Trophoblast cell (in vitro differentiated cells and primary cell): Measurements from ENCODE around the gene SORL1.

Source experiments
- DNase-seq, 2 donors: peaks; one replicate each; pipeline ENCODE4 v3.0.0-alpha.2; 2016
- H2AFZ ChIP-seq: 2 replicates; pipeline ENCODE4 v1.6.1; 2013; ENCODE audit warnings: low read length, moderate library complexity, mild to moderate bottlenecking; ENCODE audit not compliant: insufficient read depth, poor library complexity
- H2AK5ac ChIP-seq: 2 replicates; pipeline ENCODE4 v1.6.1; 2013; ENCODE audit warnings: mild to moderate bottlenecking, low read length
- H2BK120ac ChIP-seq: 2 replicates; pipeline ENCODE4 v1.6.1; 2013; ENCODE audit warnings: low read length, mild to moderate bottlenecking, moderate library complexity; ENCODE audit not compliant: insufficient read depth, poor library complexity
- H2BK12ac ChIP-seq: 2 replicates; pipeline ENCODE4 v1.6.1; 2013; ENCODE audit warnings: mild to moderate bottlenecking, low read length, moderate library complexity
- H2BK5ac ChIP-seq: 2 replicates; pipeline ENCODE4 v1.6.1; 2013; ENCODE audit warnings: low read length, low read depth, moderate library complexity, mild to moderate bottlenecking; ENCODE audit not compliant: poor library complexity
- H3K14ac ChIP-seq: 2 replicates; pipeline ENCODE4 v1.6.1; 2013; ENCODE audit warnings: mild to moderate bottlenecking, low read length
- H3K18ac ChIP-seq: 2 replicates; pipeline ENCODE4 v1.6.1; 2013; ENCODE audit warnings: mild to moderate bottlenecking, low read length
- H3K23ac ChIP-seq: 2 replicates; pipeline ENCODE4 v1.6.1; 2013; ENCODE audit warnings: low read length
- H3K27ac ChIP-seq: 2 replicates; pipeline ENCODE4 v1.5.1; 2013; ENCODE audit warnings: low read depth, mild to moderate bottlenecking, inconsistent platforms, low read length, moderate library complexity
- H3K27me3 ChIP-seq: 2 replicates; pipeline ENCODE4 v1.6.1; 2013; ENCODE audit warnings: inconsistent platforms, mild to moderate bottlenecking, low read length, moderate library complexity; ENCODE audit not compliant: insufficient read depth
- H3K36me3 ChIP-seq, 2 experiments: 1 replicate in 1 of 2; 2 replicates in 1 of 2; pipeline ENCODE4 v1.6.1; 2013; ENCODE audit warnings: low read length in 2 of 2, mild to moderate bottlenecking in 2 of 2, moderate library complexity in 1 of 2; ENCODE audit not compliant: insufficient read depth in 2 of 2, control insufficient read depth in 1 of 2
- H3K4ac ChIP-seq: 2 replicates; pipeline ENCODE4 v1.6.1; 2013; ENCODE audit warnings: low read depth, mild to moderate bottlenecking, low read length, moderate library complexity
- H3K4me1 ChIP-seq, 2 experiments: 1 replicate in 1 of 2; 2 replicates in 1 of 2; pipeline ENCODE4 v1.6.1; 2013; ENCODE audit warnings: low read length in 2 of 2, mild to moderate bottlenecking in 2 of 2, moderate library complexity in 1 of 2; ENCODE audit not compliant: insufficient read depth in 2 of 2, control insufficient read depth in 1 of 2
- H3K4me2 ChIP-seq: 2 replicates; pipeline ENCODE4 v1.6.1; 2013; ENCODE audit warnings: inconsistent platforms, mild to moderate bottlenecking, low read length, moderate library complexity
- H3K4me3 ChIP-seq: 2 replicates; pipeline ENCODE4 v1.5.1; 2013; ENCODE audit warnings: mild to moderate bottlenecking, low read depth, low read length, inconsistent platforms
- H3K79me1 ChIP-seq: one replicate; pipeline ENCODE4 v1.6.1; 2013; ENCODE audit warnings: low read length
- H3K79me2 ChIP-seq: 2 replicates; pipeline ENCODE4 v1.6.1; 2013; ENCODE audit warnings: low read length, mild to moderate bottlenecking; ENCODE audit not compliant: control insufficient read depth, insufficient read depth, poor library complexity
- H3K9ac ChIP-seq: 2 replicates; pipeline ENCODE4 v1.6.1; 2013; ENCODE audit warnings: mild to moderate bottlenecking, low read length
- H3K9me3 ChIP-seq: 2 replicates; pipeline ENCODE4 v1.6.1; 2013; ENCODE audit warnings: low read depth, mild to moderate bottlenecking, control low read depth, inconsistent platforms, low read length; ENCODE audit not compliant: insufficient read depth
- H4K12ac ChIP-seq: 2 replicates; pipeline ENCODE4 v1.6.1; 2013; ENCODE audit warnings: low read depth, mild to moderate bottlenecking, low read length, moderate library complexity
- H4K8ac ChIP-seq: 2 replicates; pipeline ENCODE4 v1.6.1; 2013; ENCODE audit warnings: low read depth, mild to moderate bottlenecking, low read length, moderate library complexity
- H4K91ac ChIP-seq: one replicate; pipeline ENCODE4 v1.6.1; 2013; ENCODE audit warnings: low read depth, mild to moderate bottlenecking, low read length, moderate library complexity
- WGBS: extraction: QIAGEN DNeasy Blood & Tissue Kit; methylation state at CpG from one replicate; pipeline ENCODE4 v1.1.7; 2013; ENCODE audit warnings: missing lambda C conversion rate; ENCODE audit not compliant: insufficient read length, insufficient coverage; ENCODE audit errors: extremely low coverage; 5-methylcytosine and 5-hydroxymethylcytosine counted together

Gene SORL1

DNA sequence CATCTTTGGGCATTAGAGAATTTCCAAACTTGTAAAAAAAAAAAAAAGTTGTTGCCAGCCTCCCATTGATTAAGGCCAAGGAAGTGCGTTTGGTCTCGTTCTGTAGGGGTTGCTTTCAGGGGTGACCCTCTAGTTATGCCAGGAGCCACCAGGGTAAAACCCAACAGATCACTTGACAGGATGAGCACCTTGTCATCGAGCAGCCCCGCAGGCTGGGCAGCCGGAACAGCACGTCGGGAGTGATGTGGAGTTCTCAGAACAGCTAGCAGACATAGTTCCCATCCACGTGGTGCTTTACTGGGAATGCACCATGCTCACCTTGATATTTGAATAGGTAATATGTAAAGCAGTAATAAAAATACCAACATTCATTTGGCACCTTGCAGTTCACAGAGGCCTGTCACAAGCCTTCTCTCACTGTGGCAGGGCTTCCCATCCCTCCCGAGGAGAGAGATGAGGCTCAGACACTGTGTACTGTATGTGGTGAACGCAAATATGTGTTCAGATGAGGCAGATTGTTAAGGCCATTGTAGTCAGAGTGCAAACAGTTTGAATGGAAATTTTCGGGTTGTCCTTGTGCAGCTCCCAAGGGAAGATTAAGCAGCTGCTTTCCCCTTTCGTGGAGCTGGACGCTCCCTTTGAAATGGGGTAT is 71.6 kb downstream of the SORL1 start:
- no peak overlapping the region for H3K9ac ChIP-seq
- peaks cover 2% of the 10 kb centered on the region in 2 experiments for H3K36me3 ChIP-seq
- no peak overlapping the region for H3K4me2 ChIP-seq
- no peak overlapping the region for H3K23ac ChIP-seq
- H3K4ac ChIP-seq: no peak overlapping the region
- H3K27ac ChIP-seq: no peak overlapping the region
- no peak overlapping the region for H3K18ac ChIP-seq
- H3K4me3 ChIP-seq: no peak overlapping the region
- H3K79me1 ChIP-seq: no peaks in the 10 kb centered on the region
- H2BK5ac ChIP-seq: no peak overlapping the region
- peaks cover 3% of the 10 kb centered on the region for H3K9me3 ChIP-seq
- H4K8ac ChIP-seq: no peak overlapping the region
- no peak overlapping the region for H4K12ac ChIP-seq
- DNase-seq: no peak
- no peak overlapping the region for H4K91ac ChIP-seq
- WGBS: no CpG with 5 or more reads among the region's 13 CpGs
- H2BK12ac ChIP-seq: no peak overlapping the region
- no peaks in the 10 kb centered on the region for H3K4me1 ChIP-seq
- H2AFZ ChIP-seq: no peak overlapping the region
- no peaks in the 10 kb centered on the region for H3K79me2 ChIP-seq
- H2BK120ac ChIP-seq: no peak overlapping the region
- H3K27me3 ChIP-seq: no peaks in the 10 kb centered on the region
- H2AK5ac ChIP-seq: no peak overlapping the region
- H3K14ac ChIP-seq: no peak overlapping the region

DNA sequence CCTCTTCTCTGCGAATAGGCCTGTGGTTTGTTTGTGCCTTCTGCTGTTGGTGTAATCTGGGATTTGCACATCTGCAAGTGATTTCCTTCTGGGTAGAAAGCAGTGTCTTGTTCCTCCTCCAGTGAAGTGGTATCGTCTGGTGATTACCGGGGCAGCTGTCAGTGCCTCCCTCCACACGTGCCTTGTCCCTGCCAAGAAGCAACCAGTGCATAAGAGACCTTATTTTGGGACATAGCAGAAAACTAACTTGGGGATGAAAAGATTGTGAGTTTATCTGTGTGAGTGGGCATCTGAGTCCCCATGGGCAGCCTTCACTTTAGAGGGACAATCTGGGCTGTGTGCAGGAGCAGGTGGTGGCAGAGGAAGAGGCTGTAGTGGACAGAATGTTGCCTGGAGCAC is 72.1 kb downstream of the SORL1 start:
- no peaks in the 10 kb centered on the region for H3K79me2 ChIP-seq
- H3K9me3 ChIP-seq: peaks cover 3% of the 10 kb centered on the region
- no peak for DNase-seq
- no peak overlapping the region for H4K91ac ChIP-seq
- H3K27ac ChIP-seq: no peak overlapping the region
- H2BK5ac ChIP-seq: no peak overlapping the region
- no peak overlapping the region for H3K4me2 ChIP-seq
- H3K79me1 ChIP-seq: no peaks in the 10 kb centered on the region
- H2BK12ac ChIP-seq: no peak overlapping the region
- no peak overlapping the region for H4K8ac ChIP-seq
- H3K4me1 ChIP-seq: no peaks in the 10 kb centered on the region
- H3K36me3 ChIP-seq: peaks cover 2% of the 10 kb centered on the region in 2 experiments
- H2AK5ac ChIP-seq: no peak overlapping the region
- WGBS: no CpG with 5 or more reads among the region's 4 CpGs
- no peak overlapping the region for H3K18ac ChIP-seq
- H2BK120ac ChIP-seq: no peak overlapping the region
- no peak overlapping the region for H3K9ac ChIP-seq
- no peak overlapping the region for H4K12ac ChIP-seq
- H3K14ac ChIP-seq: no peak overlapping the region
- no peak overlapping the region for H3K23ac ChIP-seq
- H3K27me3 ChIP-seq: no peaks in the 10 kb centered on the region
- H3K4me3 ChIP-seq: no peak overlapping the region
- H2AFZ ChIP-seq: no peak overlapping the region
- H3K4ac ChIP-seq: no peak overlapping the region

DNA sequence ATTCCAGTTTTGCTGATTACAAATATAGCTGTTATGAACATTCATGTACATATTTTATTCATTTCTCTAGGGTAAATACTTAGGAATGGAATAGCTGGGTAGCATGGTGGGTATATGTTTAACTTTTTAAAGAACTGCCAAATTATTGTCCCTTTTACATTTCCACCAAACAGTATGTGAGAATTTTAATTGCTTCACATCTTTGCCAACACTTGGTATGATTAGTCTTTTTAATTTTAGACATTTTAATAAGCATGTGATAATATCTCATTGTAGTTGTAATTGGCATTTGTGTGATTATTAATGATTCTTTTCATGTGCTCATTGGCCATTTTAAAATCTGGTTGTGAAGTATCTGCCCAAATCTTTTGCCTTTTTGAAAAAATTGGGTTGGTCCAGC is 73.3 kb downstream of the SORL1 start:
- no peak overlapping the region for H2BK5ac ChIP-seq
- no peak overlapping the region for H4K91ac ChIP-seq
- peaks cover 3% of the 10 kb centered on the region for H3K9me3 ChIP-seq
- no peaks in the 10 kb centered on the region for H3K27me3 ChIP-seq
- H3K4ac ChIP-seq: no peak overlapping the region
- H2BK120ac ChIP-seq: no peak overlapping the region
- H3K4me3 ChIP-seq: no peak overlapping the region
- H3K9ac ChIP-seq: no peak overlapping the region
- H2BK12ac ChIP-seq: no peak overlapping the region
- DNase-seq: no peak
- H3K79me1 ChIP-seq: no peaks in the 10 kb centered on the region
- H4K8ac ChIP-seq: no peak overlapping the region
- H2AK5ac ChIP-seq: no peak overlapping the region
- no peak overlapping the region for H3K23ac ChIP-seq
- H3K27ac ChIP-seq: no peak overlapping the region
- H3K36me3 ChIP-seq: peaks cover 2% of the 10 kb centered on the region in 2 experiments
- no peak overlapping the region for H4K12ac ChIP-seq
- H2AFZ ChIP-seq: no peak overlapping the region
- no peaks in the 10 kb centered on the region for H3K4me1 ChIP-seq
- H3K4me2 ChIP-seq: no peak overlapping the region
- H3K18ac ChIP-seq: no peak overlapping the region
- H3K14ac ChIP-seq: no peak overlapping the region
- no peaks in the 10 kb centered on the region for H3K79me2 ChIP-seq

DNA sequence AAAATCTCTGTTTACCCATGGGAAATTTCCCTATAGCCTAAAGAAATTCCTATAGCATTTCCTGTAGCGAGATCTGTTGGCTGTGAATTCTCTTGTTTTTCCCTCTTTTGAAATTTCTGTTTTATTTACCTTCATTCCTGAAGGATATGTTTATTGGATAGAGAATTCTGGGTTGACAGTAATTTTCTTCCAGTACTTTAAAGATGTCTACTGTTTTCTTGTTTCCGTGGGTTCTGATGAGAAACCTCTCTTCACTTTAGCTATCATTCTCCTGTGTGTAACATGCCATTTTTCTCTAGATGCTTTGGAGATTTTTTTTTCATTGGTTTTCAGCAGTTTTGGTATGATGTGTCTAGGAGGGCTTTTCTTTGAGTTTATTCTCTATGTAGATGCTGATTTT is 78.1 kb downstream of the SORL1 start:
- no peak overlapping the region for H4K8ac ChIP-seq
- H3K4me3 ChIP-seq: no peak overlapping the region
- H4K12ac ChIP-seq: no peak overlapping the region
- no peak overlapping the region for H3K27ac ChIP-seq
- no peak overlapping the region for H2AK5ac ChIP-seq
- no peaks in the 10 kb centered on the region for H3K27me3 ChIP-seq
- H3K18ac ChIP-seq: no peak overlapping the region
- H2BK120ac ChIP-seq: no peak overlapping the region
- H3K36me3 ChIP-seq: no peaks in the 10 kb centered on the region
- H3K14ac ChIP-seq: no peak overlapping the region
- H3K23ac ChIP-seq: no peak overlapping the region
- no CpG with 5 or more reads among the region's 2 CpGs for WGBS
- no peak overlapping the region for H2BK5ac ChIP-seq
- H3K4me1 ChIP-seq: no peaks in the 10 kb centered on the region
- H2BK12ac ChIP-seq: no peak overlapping the region
- DNase-seq: no peak
- H3K9me3 ChIP-seq: peaks cover 3% of the 10 kb centered on the region
- H3K79me2 ChIP-seq: no peaks in the 10 kb centered on the region
- H3K4ac ChIP-seq: no peak overlapping the region
- no peaks in the 10 kb centered on the region for H3K79me1 ChIP-seq
- no peak overlapping the region for H3K4me2 ChIP-seq
- no peak overlapping the region for H3K9ac ChIP-seq
- no peak overlapping the region for H4K91ac ChIP-seq
- no peak overlapping the region for H2AFZ ChIP-seq
